HG03442 (cell line): ENCODE measurements around the gene ATP2A2.
"Not testable (repeated sequence)": the region's sequence is repeated elsewhere in the genome, so short reads cannot be mapped to it uniquely, and the experiment has no call there.

Experiments used
- ATAC-seq: cut with Tn5 transposase; IDR thresholded peaks from one replicate; pipeline ENCODE4 v1.9.1; 2021; ENCODE audit warnings: mild to moderate bottlenecking, moderate library complexity; ENCODE audit not compliant: unreplicated experiment

The ATP2A2 gene

GRCh38 chr12:110365489-110366320 lies 84.7 kb downstream of the ATP2A2 start:
- no peak for ATAC-seq

GRCh38 chr12:110366321-110367142 lies 85.5 kb downstream of the ATP2A2 start:
- no peak for ATAC-seq

GRCh38 chr12:110367181-110367864 lies 86.3 kb downstream of the ATP2A2 start:
- ATAC-seq: no peak

GRCh38 chr12:110369992-110370391 lies 88.9 kb downstream of the ATP2A2 start:
- no peak for ATAC-seq

DNA sequence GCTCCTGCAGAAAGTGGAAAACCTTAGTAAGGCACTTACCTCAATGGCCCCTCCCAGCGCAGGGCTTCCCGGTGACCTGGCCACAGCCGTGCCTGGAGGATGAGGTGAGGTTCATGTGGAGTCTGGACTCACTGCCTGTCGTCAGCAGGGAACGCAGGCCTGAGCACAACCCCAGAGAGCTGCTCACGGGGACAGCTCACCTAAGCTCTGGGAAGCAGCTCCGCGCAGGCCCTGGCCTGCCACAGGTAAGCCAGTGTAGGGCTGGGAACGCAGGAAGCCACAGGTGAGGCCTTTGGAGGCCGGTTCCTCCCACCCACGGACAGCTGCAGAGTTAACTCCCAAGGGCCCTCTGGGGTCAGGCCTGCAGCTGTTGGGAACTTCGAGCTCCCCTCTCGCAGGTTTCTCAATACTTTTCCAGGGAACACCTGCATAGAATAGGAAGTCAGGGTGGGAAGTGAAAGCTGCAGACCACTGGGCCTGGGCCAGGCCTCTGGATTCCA lies 89.7 kb downstream of the ATP2A2 start:
- no peak for ATAC-seq

DNA sequence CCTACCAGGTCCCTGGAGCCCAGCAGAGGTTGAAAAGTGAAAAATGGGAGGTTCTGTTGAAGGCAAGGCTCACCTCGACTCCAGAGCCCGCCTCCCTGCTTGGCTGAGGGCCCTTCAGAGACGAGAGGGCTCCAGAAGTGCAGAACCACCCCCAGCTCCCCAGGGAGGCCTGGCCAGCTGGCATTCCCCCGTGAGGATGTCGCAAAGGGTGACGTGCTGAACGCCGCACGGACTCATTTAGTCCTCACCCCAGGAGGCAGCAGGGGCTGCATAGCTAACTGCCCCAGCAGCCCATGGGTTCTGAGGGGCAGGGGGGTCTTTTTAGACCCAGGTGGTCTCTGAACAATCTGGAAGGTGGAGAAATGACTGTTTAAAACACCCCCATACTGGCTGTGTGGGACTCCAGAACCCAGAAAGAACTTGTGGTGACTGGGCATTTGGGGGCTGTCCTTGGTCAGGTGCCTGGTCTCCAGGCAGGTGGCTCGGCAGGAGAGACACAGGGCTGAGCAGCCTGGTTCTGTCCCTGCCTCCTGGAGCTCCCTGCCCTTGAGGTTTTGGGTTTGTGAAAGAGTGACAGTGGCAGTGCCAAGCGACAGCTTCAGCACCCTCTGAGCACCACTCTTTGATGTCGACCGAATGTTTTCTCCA lies 90.5 kb downstream of the ATP2A2 start:
- peak; percentile 81 for ATAC-seq

GRCh38 chr12:110372056-110372425 lies 91.0 kb downstream of the ATP2A2 start:
- ATAC-seq: no peak

DNA sequence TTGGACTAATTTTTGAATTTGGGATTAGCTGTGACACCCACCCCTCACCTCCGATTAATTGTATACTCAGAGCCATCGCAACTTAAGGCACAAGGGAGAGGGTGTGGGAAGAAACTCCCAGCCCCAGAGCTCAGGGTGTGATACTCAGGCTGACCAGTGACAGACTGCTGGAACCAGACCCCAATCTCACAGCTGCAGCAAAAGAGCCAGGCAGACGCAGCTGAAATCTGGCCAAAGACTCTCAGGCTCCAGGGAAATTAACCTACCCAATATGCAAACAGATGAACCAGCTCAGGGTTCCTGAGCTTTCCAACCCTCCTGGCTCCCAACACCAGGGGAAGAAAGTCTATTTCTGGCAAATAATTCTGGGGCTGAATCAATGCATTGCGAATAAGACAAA lies 92.0 kb downstream of the ATP2A2 start:
- no peak for ATAC-seq

- ATAC-seq: no peak
Measured at GRCh38 chr12:110373425-110373824, 92.4 kb downstream of the ATP2A2 start.

- no peak for ATAC-seq
Measured at GRCh38 chr12:110373962-110374611, 93.0 kb downstream of the ATP2A2 start.

DNA sequence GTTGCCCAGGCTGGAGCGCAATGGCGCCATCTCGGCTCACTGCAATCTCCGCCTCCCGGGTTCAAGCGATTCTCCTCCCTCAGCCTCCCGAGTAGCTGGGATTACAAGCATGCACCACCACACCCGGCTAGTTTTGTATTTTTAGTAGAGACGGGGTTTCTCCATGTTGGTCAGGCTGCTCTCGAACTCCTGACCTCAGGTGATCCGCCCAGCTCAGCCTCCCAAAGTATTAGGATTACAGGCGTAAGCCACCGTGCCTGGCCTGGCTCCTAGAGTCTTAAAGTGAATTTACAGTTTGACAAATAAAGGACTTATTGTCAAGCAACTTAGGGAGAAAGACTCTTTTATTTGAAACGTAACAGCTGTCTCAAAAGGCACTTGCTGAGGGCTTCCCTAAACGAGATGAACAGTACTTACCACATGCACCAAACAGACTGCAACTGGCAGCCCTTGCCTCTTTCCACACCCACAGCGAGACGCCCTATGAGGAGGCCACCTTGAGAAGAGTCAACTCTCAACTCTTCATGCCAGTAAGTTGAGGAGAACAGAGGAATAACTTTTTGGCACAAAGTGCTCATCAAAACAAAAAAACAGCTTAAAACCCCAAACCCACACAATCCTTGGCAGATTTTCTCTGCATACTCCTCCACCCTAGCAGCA lies 97.2 kb downstream of the ATP2A2 start:
- not testable (repeated sequence) for ATAC-seq

GRCh38 chr12:110379197-110379596 lies 98.2 kb downstream of the ATP2A2 start:
- no peak for ATAC-seq

DNA sequence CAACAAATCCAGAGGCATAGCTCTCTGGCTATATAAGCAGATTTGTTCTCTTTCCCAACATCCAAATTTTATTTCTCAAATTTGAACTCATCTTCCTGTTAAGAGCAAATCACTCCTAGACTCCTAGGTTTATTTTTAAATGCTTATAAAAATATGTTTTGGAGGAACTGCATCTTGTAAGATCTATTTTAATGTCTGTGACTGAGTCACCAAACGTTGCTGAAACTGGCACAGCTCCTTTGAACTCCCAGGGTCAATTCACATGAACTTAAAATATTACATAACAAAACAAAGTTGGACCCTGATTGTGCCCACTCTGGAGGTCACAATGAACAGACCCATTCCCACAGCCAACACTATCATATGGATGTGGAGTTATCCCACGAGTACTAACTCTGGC lies 98.6 kb downstream of the ATP2A2 start:
- no peak for ATAC-seq

GRCh38 chr12:110382683-110383082 lies 101.6 kb downstream of the ATP2A2 start:
- no peak for ATAC-seq
